ENCODE results near the gene CLDN1. TPM values are rescaled to one million over a fixed set of nuclear protein-coding genes. Genes with fewer than 3 reads are reported as not detected.

Gene CLDN1
- total and polyA plus RNA-seq, 2 of the 8 experiments (the other 6 are each of a cell fraction or from before 2014, with no cell fraction given), result 3.1 to 6.1 TPM

DNA sequence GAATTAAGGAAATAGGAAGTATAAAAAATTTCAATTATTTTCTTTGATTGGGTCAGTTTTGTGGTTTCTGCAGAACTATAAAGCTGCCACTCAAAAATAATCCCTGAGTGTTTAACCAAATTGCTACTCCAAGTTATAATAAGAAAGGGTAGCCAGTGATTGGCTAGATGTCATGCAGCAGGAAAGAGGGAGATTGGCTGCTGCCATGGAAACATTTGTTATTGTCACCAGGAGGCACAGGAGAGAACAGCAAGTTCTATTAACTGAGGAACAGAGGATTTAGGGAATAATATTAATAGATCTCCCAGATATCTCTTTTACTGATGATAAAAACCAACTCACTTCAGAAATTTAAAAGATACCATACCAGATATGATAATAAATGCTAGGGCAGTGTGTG, 42.6 kb downstream of the CLDN1 start (continued):
- TF ChIP-seq RBBP5 (IDR thresholded peaks at IDR 0.05; ENCODE audit: borderline replicate concordance, low read depth, low read length) (no peak), TBP (IDR thresholded peaks at IDR 0.05; ENCODE audit: low read depth, low read length) (no peak)
- TF ChIP-seq, protein P1, sequence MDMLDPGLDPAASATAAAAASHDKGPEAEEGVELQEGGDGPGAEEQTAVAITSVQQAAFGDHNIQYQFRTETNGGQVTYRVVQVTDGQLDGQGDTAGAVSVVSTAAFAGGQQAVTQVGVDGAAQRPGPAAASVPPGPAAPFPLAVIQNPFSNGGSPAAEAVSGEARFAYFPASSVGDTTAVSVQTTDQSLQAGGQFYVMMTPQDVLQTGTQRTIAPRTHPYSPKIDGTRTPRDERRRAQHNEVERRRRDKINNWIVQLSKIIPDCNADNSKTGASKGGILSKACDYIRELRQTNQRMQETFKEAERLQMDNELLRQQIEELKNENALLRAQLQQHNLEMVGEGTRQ (IDR thresholded peaks at IDR 0.05; ENCODE audit: low read length), result no peak

Data from H1 (cell line).